KMS-11 (cell line): Measurements from ENCODE around the gene DLL1.

Experiments
- H2AFZ ChIP-seq: fragments of 200-600 bp; sonication (generic); 2 replicates; pipeline ENCODE4 v1.6.1; 2016; ENCODE audit warnings: antibody characterized with exemption, mixed run types, low read depth
- H3K27ac ChIP-seq: fragments of 200-600 bp; sonication (generic); 2 replicates; pipeline ENCODE4 v1.6.1; 2016; ENCODE audit warnings: mild to moderate bottlenecking, mixed run types
- H3K27me3 ChIP-seq: fragments of 200-600 bp; sonication (generic); 2 replicates; pipeline ENCODE4 v1.6.1; 2017; ENCODE audit warnings: mild to moderate bottlenecking, low read depth, mixed run types, moderate library complexity; ENCODE audit not compliant: insufficient read depth
- H3K36me3 ChIP-seq: fragments of 200-600 bp; sonication (generic); 2 replicates; pipeline ENCODE4 v1.6.1; 2017; ENCODE audit warnings: mild to moderate bottlenecking, mixed run types; ENCODE audit not compliant: insufficient read depth
- H3K4me1 ChIP-seq: fragments of 200-600 bp; sonication (generic); 2 replicates; pipeline ENCODE4 v1.6.1; 2016; ENCODE audit warnings: mild to moderate bottlenecking, low read depth, mixed run types; ENCODE audit not compliant: poor library complexity, severe bottlenecking
- H3K4me2 ChIP-seq: fragments of 200-600 bp; sonication (generic); 2 replicates; pipeline ENCODE4 v1.7.0; 2016; ENCODE audit warnings: mild to moderate bottlenecking, mixed run types
- H3K4me3 ChIP-seq: fragments of 200-600 bp; sonication (generic); IDR thresholded peaks from 2 replicates; pipeline ENCODE4 v1.6.1; 2017; ENCODE audit warnings: low read depth, low read length, mixed read lengths; ENCODE audit not compliant: insufficient read depth
- H3K79me2 ChIP-seq: fragments of 200-600 bp; sonication (generic); 2 replicates; pipeline ENCODE4 v1.6.1; 2016; ENCODE audit warnings: low read depth, mixed run types; ENCODE audit not compliant: insufficient read depth
- H3K9ac ChIP-seq: fragments of 200-600 bp; sonication (generic); 2 replicates; pipeline ENCODE4 v1.6.1; 2016; ENCODE audit warnings: mild to moderate bottlenecking, mixed run types
- H4K20me1 ChIP-seq: fragments of 200-600 bp; sonication (generic); 2 replicates; pipeline ENCODE4 v1.6.1; 2016; ENCODE audit warnings: mild to moderate bottlenecking, mixed run types; ENCODE audit not compliant: insufficient read depth
- TF ChIP-seq, protein P1 (sequence below): fragments of 200-600 bp; sonication (generic); conservative IDR thresholded peaks from 2 replicates; pipeline ENCODE4 v1.6.1; 2017; ENCODE audit warnings: low read depth, mild to moderate bottlenecking, antibody characterized with exemption, low read length, moderate library complexity, mixed read lengths

Gene DLL1

DNA sequence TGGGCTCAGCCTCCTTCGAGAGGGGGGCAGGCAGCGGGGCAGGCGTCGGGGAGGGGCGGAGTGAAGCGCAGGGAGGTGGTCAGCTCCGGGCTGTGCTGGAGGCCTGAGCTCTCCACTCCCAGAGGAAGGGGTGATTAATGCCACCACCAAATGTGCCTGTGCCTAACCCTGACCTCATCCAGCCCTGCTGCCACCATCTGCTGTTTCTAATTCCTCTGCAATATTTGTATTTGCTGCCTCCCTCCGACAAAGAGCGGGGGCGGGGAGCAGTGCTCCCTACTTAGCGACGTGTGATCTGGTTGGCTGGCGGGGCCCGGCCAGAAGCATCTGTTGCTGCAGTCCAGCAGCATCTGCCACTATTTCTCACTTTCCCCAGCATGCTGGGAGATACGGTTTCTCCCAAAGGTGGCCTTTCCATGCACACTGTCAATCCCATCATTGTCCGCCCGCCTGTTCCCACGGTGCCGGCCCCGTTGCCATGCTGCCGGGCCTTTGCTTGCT, 47.0 kb downstream of the DLL1 start:
- H3K4me3 ChIP-seq, result no peak overlapping the region
- H3K9ac ChIP-seq, result no peak overlapping the region
- no peaks in the 10 kb centered on the region for H3K79me2 ChIP-seq
- H2AFZ ChIP-seq, result no peak overlapping the region
- TF ChIP-seq, protein P1, sequence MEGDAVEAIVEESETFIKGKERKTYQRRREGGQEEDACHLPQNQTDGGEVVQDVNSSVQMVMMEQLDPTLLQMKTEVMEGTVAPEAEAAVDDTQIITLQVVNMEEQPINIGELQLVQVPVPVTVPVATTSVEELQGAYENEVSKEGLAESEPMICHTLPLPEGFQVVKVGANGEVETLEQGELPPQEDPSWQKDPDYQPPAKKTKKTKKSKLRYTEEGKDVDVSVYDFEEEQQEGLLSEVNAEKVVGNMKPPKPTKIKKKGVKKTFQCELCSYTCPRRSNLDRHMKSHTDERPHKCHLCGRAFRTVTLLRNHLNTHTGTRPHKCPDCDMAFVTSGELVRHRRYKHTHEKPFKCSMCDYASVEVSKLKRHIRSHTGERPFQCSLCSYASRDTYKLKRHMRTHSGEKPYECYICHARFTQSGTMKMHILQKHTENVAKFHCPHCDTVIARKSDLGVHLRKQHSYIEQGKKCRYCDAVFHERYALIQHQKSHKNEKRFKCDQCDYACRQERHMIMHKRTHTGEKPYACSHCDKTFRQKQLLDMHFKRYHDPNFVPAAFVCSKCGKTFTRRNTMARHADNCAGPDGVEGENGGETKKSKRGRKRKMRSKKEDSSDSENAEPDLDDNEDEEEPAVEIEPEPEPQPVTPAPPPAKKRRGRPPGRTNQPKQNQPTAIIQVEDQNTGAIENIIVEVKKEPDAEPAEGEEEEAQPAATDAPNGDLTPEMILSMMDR, result no peak
- no peak overlapping the region for H3K4me2 ChIP-seq
- no peak overlapping the region for H3K27ac ChIP-seq
- no peaks in the 10 kb centered on the region for H3K36me3 ChIP-seq
- peaks cover 3% of the 10 kb centered on the region; the same call in 1 of the 2 replicates for H3K27me3 ChIP-seq
- H4K20me1 ChIP-seq, result no peaks in the 10 kb centered on the region
- H3K4me1 ChIP-seq, result no peaks in the 10 kb centered on the region

GRCh38 chr6:170243386-170243785, 47.5 kb downstream of the DLL1 start:
- Histone ChIP-seq H3K4me1 (no peaks in the 10 kb centered on the region), H3K4me2 (no peak overlapping the region), H3K27ac (no peak overlapping the region), H3K9ac (no peak overlapping the region), H3K27me3 (peaks cover under 1% of the 10 kb centered on the region; the same call in 1 of the 2 replicates), H2AFZ (no peak overlapping the region), H3K36me3 (no peaks in the 10 kb centered on the region), H3K4me3 (no peak overlapping the region), H3K79me2 (no peaks in the 10 kb centered on the region), H4K20me1 (no peaks in the 10 kb centered on the region)
- TF ChIP-seq, protein P1, result no peak

DNA sequence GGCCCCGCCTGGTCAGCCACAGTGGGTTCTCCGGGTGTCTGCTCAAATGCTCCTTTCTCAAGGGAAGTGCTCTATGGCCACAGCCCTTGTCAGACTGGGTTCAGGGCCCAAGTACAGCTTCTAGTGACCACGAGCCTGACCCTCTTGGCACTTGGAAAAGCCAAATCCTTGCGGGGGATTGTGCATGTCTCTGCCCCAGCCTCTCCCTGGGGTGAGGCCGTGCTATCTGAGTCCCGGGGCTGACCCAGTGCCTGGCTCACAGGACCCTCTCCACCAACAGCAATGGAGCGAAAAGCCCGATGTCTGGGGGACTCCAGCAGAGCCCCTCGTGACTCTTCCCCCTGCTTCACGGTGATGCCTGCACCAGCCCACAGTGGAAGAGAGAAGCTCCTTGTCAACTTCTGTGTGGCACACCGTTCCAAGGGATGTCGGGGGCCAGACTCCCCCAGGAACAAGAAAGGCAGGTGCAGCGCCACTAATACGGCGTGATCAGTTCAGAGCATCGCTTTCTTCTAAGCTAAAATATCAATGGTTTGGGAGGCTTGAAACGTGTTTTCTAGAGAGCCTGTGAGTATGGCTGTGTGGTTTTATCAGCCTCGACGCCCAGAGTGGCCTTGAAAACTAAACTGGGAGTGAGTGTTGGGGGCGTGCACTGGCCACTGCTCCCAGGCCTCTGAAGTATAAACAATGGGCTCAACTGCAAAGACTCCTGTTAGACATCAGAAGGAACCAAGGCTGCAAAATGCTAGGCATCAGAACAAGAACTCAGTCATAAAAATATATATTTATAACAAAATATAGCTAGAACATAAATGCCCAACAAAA, 51.9 kb downstream of the DLL1 start:
- no peak overlapping the region for H2AFZ ChIP-seq
- H3K27me3 ChIP-seq, result no peaks in the 10 kb centered on the region; the same call in 1 of the 2 replicates
- no peak overlapping the region for H3K4me2 ChIP-seq
- no peak overlapping the region for H3K9ac ChIP-seq
- H3K4me3 ChIP-seq, result no peak overlapping the region
- H3K36me3 ChIP-seq, result no peaks in the 10 kb centered on the region
- H3K4me1 ChIP-seq, result no peaks in the 10 kb centered on the region
- H4K20me1 ChIP-seq, result no peaks in the 10 kb centered on the region
- TF ChIP-seq, protein P1, result no peak
- H3K79me2 ChIP-seq, result no peaks in the 10 kb centered on the region
- no peak overlapping the region for H3K27ac ChIP-seq

DNA sequence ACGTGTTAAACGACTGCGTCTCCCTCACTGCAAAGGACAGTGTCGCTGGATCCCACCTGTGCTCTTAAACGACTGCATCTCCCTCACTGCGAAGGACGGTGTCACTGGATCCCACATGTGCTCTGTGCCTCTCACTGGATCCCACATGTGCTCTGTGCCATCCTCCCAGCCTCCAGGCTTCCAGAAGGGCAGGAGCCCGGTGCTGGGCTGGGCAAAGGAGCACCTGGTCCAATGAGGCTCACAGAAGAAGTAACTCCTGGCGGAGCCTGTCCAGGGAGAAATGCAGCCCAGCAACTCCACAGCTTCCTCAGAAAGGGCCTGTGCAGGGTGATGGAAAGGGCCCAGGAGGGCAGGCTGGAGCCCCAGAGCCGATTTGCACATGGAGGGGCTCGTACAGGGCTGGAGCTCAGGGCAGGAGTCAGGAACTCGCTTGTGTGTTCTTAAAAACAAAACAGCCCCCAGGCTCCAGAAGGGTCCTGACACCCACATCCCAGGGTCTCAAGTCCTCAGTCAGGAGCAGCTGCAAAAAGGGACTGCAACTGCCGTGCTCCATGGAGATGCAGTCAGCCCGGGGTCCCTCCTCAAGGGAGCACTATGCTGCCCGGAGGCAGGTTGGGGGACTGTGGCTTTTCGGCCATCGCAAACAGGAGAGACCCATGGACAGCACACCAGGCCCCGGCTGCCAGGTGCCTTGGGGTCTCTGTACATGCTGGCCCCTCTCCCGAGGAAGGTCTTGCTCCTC, 52.7 kb downstream of the DLL1 start:
- no peaks in the 10 kb centered on the region for H3K36me3 ChIP-seq
- H3K9ac ChIP-seq, result no peak overlapping the region
- TF ChIP-seq, protein P1, result no peak
- H4K20me1 ChIP-seq, result no peaks in the 10 kb centered on the region
- H2AFZ ChIP-seq, result no peak overlapping the region
- no peaks in the 10 kb centered on the region for H3K4me1 ChIP-seq
- H3K27me3 ChIP-seq, result peaks cover 3% of the 10 kb centered on the region; the same call in 1 of the 2 replicates
- H3K4me3 ChIP-seq, result no peak overlapping the region
- H3K27ac ChIP-seq, result no peak overlapping the region
- no peaks in the 10 kb centered on the region for H3K79me2 ChIP-seq
- H3K4me2 ChIP-seq, result no peak overlapping the region
